Natural killer cell (primary cell): ENCODE measurements around the gene ATP2B2. TPM values are rescaled to one million over a fixed set of nuclear protein-coding genes. Genes with fewer than 3 reads are reported as not detected.

ENCODE experiments used
- ATAC-seq, 3 donors: fragments of 150-1000 bp in 2 of 3; fragments of 200-7000 bp in 1 of 3; cut with Tn5 transposase; 1 replicate in 1 of 3; 2 replicates in 2 of 3; pipeline ENCODE4 v1.10.0; 2021; ENCODE audit warnings: mild to moderate bottlenecking in 2 of 3, moderate library complexity in 2 of 3
- DNase-seq, 2 donors: peaks; one replicate each; pipeline versions ENCODE4 v3.0.0 to v3.0.0-alpha.2; 2013 to 2021; ENCODE audit warnings: mixed read lengths in 1 of 2
- H3K27ac ChIP-seq: one replicate; pipeline ENCODE4 v1.5.1; 2013; ENCODE audit warnings: mild to moderate bottlenecking, low read length
- H3K27me3 ChIP-seq: one replicate; pipeline ENCODE4 v1.6.1; 2013; ENCODE audit warnings: low read length; ENCODE audit not compliant: control insufficient read depth, insufficient read depth
- H3K36me3 ChIP-seq: one replicate; pipeline ENCODE4 v1.6.1; 2013; ENCODE audit warnings: low read length; ENCODE audit not compliant: control insufficient read depth, insufficient read depth
- H3K4me1 ChIP-seq: one replicate; pipeline ENCODE4 v1.6.1; 2013; ENCODE audit warnings: low read length; ENCODE audit not compliant: control insufficient read depth, insufficient read depth
- H3K4me3 ChIP-seq: one replicate; pipeline ENCODE4 v1.5.1; 2013; ENCODE audit warnings: low read length
- H3K9me3 ChIP-seq: one replicate; pipeline ENCODE4 v1.6.1; 2013; ENCODE audit warnings: low read length; ENCODE audit not compliant: control insufficient read depth, insufficient read depth
- H3K27ac Mint-ChIP-seq, 2 donors: one replicate each; pipeline ENCODE4 v1.8.0; 2022; ENCODE audit warnings: mild to moderate bottlenecking in 2 of 2, mixed read lengths in 2 of 2, moderate library complexity in 1 of 2
- H3K27me3 Mint-ChIP-seq, 2 donors: one replicate each; pipeline ENCODE4 v1.8.0; 2022; ENCODE audit warnings: low read depth in 2 of 2, mixed read lengths in 2 of 2
- H3K36me3 Mint-ChIP-seq: one replicate; pipeline ENCODE4 v1.8.0; 2022; ENCODE audit warnings: mixed read lengths
- H3K4me1 Mint-ChIP-seq, 2 donors: one replicate each; pipeline ENCODE4 v1.8.0; 2022; ENCODE audit warnings: mixed read lengths in 2 of 2
- H3K4me3 Mint-ChIP-seq: one replicate; pipeline ENCODE4 v1.8.0; 2022; ENCODE audit warnings: mild to moderate bottlenecking, moderate library complexity, mixed read lengths
- H3K9me3 Mint-ChIP-seq, 2 donors: one replicate each; pipeline ENCODE4 v1.8.0; 2022; ENCODE audit warnings: mixed read lengths in 2 of 2
- WGBS: methylation state at CpG from one replicate; pipeline ENCODE4 v1.1.7; 2013; ENCODE audit warnings: missing lambda C conversion rate; ENCODE audit not compliant: insufficient coverage; 5-methylcytosine and 5-hydroxymethylcytosine counted together
- intact Hi-C: fragments of 100-400 bp; cut with micrococcal nuclease; formaldehyde crosslinking; loops from one replicate; pipeline ENCODE4 v1.14.2; 2022
- total RNA-seq, 4 donors: library from RNA; stranded (reverse); fragments of 120-200 nt in 1 of 4; gene quantifications; one replicate each; pipeline versions ENCODE4 v1.2.3 to v1.2.4, GENCODE V29; 2013 to 2022
- TF ChIP-seq, protein P1 (sequence below): fragments of 200-600 bp; IDR thresholded peaks from one replicate; pipeline ENCODE4 v1.8.0; 2022; ENCODE audit warnings: antibody characterized with exemption

Gene ATP2B2
- total RNA-seq, 3 donors from 2014 or later (not counting 1 experiment from before 2014, with no cell fraction given): not detected

- TF ChIP-seq, protein P1, sequence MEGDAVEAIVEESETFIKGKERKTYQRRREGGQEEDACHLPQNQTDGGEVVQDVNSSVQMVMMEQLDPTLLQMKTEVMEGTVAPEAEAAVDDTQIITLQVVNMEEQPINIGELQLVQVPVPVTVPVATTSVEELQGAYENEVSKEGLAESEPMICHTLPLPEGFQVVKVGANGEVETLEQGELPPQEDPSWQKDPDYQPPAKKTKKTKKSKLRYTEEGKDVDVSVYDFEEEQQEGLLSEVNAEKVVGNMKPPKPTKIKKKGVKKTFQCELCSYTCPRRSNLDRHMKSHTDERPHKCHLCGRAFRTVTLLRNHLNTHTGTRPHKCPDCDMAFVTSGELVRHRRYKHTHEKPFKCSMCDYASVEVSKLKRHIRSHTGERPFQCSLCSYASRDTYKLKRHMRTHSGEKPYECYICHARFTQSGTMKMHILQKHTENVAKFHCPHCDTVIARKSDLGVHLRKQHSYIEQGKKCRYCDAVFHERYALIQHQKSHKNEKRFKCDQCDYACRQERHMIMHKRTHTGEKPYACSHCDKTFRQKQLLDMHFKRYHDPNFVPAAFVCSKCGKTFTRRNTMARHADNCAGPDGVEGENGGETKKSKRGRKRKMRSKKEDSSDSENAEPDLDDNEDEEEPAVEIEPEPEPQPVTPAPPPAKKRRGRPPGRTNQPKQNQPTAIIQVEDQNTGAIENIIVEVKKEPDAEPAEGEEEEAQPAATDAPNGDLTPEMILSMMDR: no peak
- Mint-ChIP-seq H3K27ac (peak overlapping the region in 1 of 2 donors; percentile 8), H3K9me3 (no peaks in the 10 kb centered on the region), H3K27me3 (peaks cover 7 to 8% of the 10 kb centered on the region in 2 donors), H3K4me3 (no peak overlapping the region), H3K4me1 (peaks cover 0 to 6% of the 10 kb centered on the region in 2 donors), H3K36me3 (no peaks in the 10 kb centered on the region)
- Histone ChIP-seq H3K27ac (no peak overlapping the region), H3K9me3 (no peaks in the 10 kb centered on the region), H3K27me3 (no peaks in the 10 kb centered on the region), H3K36me3 (no peaks in the 10 kb centered on the region), H3K4me3 (no peak overlapping the region), H3K4me1 (no peaks in the 10 kb centered on the region)
- DNase-seq (no peak), ATAC-seq (no peak)
- intact Hi-C loops: no loop called here
- 90% methylated on average over 15 of the region's 15 CpGs for WGBS
Observed at GRCh38 chr3:10443272-10444109, 61.9 kb downstream of the ATP2B2 start.

- H3K36me3 Mint-ChIP-seq: no peaks in the 10 kb centered on the region
- Histone ChIP-seq H3K9me3 (no peaks in the 10 kb centered on the region), H3K27ac (no peak overlapping the region), H3K4me1 (peaks cover 9% of the 10 kb centered on the region), H3K4me3 (no peak overlapping the region), H3K27me3 (no peaks in the 10 kb centered on the region), H3K36me3 (no peaks in the 10 kb centered on the region)
- no peak overlapping the region for H3K4me3 Mint-ChIP-seq
- intact Hi-C loops: no loop called here
- DNase-seq (no peak), ATAC-seq (no peak)
- peaks cover 7 to 8% of the 10 kb centered on the region in 2 donors for H3K27me3 Mint-ChIP-seq
- H3K27ac Mint-ChIP-seq: peak overlapping the region in 1 of 2 donors; percentile 8
- TF ChIP-seq, protein P1: no peak
- no peaks in the 10 kb centered on the region for H3K9me3 Mint-ChIP-seq
- 83% methylated on average over 9 of the region's 10 CpGs for WGBS
- H3K4me1 Mint-ChIP-seq: peaks cover 6 to 18% of the 10 kb centered on the region in 2 donors
Observed at GRCh38 chr3:10442151-10442795, 63.1 kb downstream of the ATP2B2 start.

GRCh38 chr3:10440684-10441083, 64.7 kb downstream of the ATP2B2 start:
- intact Hi-C loops: no loop called here
- Histone ChIP-seq H3K9me3 (no peaks in the 10 kb centered on the region), H3K36me3 (no peaks in the 10 kb centered on the region), H3K27me3 (no peaks in the 10 kb centered on the region), H3K4me3 (no peak overlapping the region), H3K27ac (no peak overlapping the region), H3K4me1 (peaks cover 21% of the 10 kb centered on the region)
- peaks cover 7 to 8% of the 10 kb centered on the region in 2 donors for H3K27me3 Mint-ChIP-seq
- TF ChIP-seq, protein P1: no peak
- H3K9me3 Mint-ChIP-seq: no peaks in the 10 kb centered on the region
- no peaks in the 10 kb centered on the region for H3K36me3 Mint-ChIP-seq
- peak overlapping the region in 1 of 2 donors; percentile 76 for H3K27ac Mint-ChIP-seq
- DNase-seq (no peak), ATAC-seq (no peak)
- WGBS: 68% methylated on average over 3 of the region's 5 CpGs
- peaks cover 17 to 30% of the 10 kb centered on the region in 2 donors for H3K4me1 Mint-ChIP-seq
- no peak overlapping the region for H3K4me3 Mint-ChIP-seq
